Vagina (tissue), 2 donors: ENCODE data around the gene EPN1. TPM values are rescaled to one million over a fixed set of nuclear protein-coding genes. Genes with fewer than 3 reads are reported as not detected.

ENCODE experiments used
- DNase-seq, 2 donors: peaks; one replicate each; pipeline ENCODE4 v3.0.0-alpha.2; 2017; ENCODE audit errors: extremely low spot score in 2 of 2
- H3K27ac ChIP-seq: fragments of 200-600 bp; sonication (generic); one replicate; pipeline ENCODE4 v1.5.1; 2019
- H3K27me3 ChIP-seq: fragments of 200-600 bp; sonication (generic); one replicate; pipeline ENCODE4 v1.5.1; 2019
- H3K36me3 ChIP-seq, 2 donors: fragments of 200-600 bp; sonication (generic); one replicate each; pipeline ENCODE4 v1.5.1; 2017 to 2019
- H3K4me1 ChIP-seq: fragments of 200-600 bp; sonication (generic); one replicate; pipeline ENCODE4 v1.5.1; 2019
- H3K4me3 ChIP-seq, 2 donors: fragments of 200-600 bp; sonication (generic); 1 replicate in 1 of 2; 2 replicates in 1 of 2; pipeline ENCODE4 v1.5.1; 2016 to 2019
- H3K9me3 ChIP-seq: fragments of 200-600 bp; sonication (generic); one replicate; pipeline ENCODE4 v1.5.1; 2019
- POLR2A ChIP-seq, 2 donors: fragments of 450-650 bp; IDR thresholded peaks; one replicate each; pipeline ENCODE4 v1.6.1; 2017; ENCODE audit warnings: antibody characterized with exemption in 2 of 2, mild to moderate bottlenecking in 2 of 2, moderate library complexity in 2 of 2
- POLR2AphosphoS5 ChIP-seq, 2 donors: sonication (generic); formaldehyde crosslinking; IDR thresholded peaks; one replicate each; pipeline ENCODE4 v1.9.0; 2017; ENCODE audit warnings: antibody characterized with exemption in 2 of 2, mild to moderate bottlenecking in 2 of 2, low read depth in 1 of 2; ENCODE audit not compliant: insufficient read depth in 1 of 2
- intact Hi-C: fragments of 100-400 bp; cut with DNase I; formaldehyde crosslinking; loops from one replicate; pipeline ENCODE4 v1.15.1; 2023
- total RNA-seq: library from RNA; depleted of rRNA; stranded (reverse); fragments of >200 nt; gene quantifications from one replicate; pipeline ENCODE4 v1.2.3, GENCODE V29; 2016
- TF ChIP-seq, protein P1 (sequence below), 3 experiments: fragments of 450-650 bp in 2 of 3; fragments of 200-600 bp in 1 of 3; sonication (generic) in 1 of 3; IDR thresholded peaks; one replicate each; pipeline ENCODE4 v1.5.1; 2017 to 2019; ENCODE audit warnings: antibody characterized with exemption in 3 of 3, mild to moderate bottlenecking in 2 of 3, moderate library complexity in 2 of 3

Gene EPN1
- total RNA-seq, 1 donor from 2014 or later = 43.7 TPM

GRCh38 chr19:55667511-55667910 is 7.5 kb upstream of the EPN1 start:
- H3K27ac ChIP-seq = no peak overlapping the region
- DNase-seq = no peak
- H3K4me3 ChIP-seq = no peak overlapping the region
- H3K4me1 ChIP-seq = no peaks in the 10 kb centered on the region
- no peaks in the 10 kb centered on the region for H3K27me3 ChIP-seq
- intact Hi-C loops = loop anchor here (10.0 kb wide), 1 partner anchor 553 kb away; the partner anchor contains the start of gene PPP1R12C
- peaks cover 0 to 79% of the 10 kb centered on the region in 2 donors for H3K36me3 ChIP-seq
- H3K9me3 ChIP-seq = no peaks in the 10 kb centered on the region
- TF ChIP-seq, protein P1, sequence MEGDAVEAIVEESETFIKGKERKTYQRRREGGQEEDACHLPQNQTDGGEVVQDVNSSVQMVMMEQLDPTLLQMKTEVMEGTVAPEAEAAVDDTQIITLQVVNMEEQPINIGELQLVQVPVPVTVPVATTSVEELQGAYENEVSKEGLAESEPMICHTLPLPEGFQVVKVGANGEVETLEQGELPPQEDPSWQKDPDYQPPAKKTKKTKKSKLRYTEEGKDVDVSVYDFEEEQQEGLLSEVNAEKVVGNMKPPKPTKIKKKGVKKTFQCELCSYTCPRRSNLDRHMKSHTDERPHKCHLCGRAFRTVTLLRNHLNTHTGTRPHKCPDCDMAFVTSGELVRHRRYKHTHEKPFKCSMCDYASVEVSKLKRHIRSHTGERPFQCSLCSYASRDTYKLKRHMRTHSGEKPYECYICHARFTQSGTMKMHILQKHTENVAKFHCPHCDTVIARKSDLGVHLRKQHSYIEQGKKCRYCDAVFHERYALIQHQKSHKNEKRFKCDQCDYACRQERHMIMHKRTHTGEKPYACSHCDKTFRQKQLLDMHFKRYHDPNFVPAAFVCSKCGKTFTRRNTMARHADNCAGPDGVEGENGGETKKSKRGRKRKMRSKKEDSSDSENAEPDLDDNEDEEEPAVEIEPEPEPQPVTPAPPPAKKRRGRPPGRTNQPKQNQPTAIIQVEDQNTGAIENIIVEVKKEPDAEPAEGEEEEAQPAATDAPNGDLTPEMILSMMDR (IDR thresholded peaks at IDR 0.05) = no peak
- TF ChIP-seq POLR2AphosphoS5 (IDR thresholded peaks at IDR 0.05; ENCODE audit: insufficient read depth in 1 of 2, low read depth in 1 of 2) (no peak), POLR2A (IDR thresholded peaks at IDR 0.05) (no peak)

- TF ChIP-seq, protein P1 (IDR thresholded peaks at IDR 0.05) = no peak
- TF ChIP-seq POLR2AphosphoS5 (IDR thresholded peaks at IDR 0.05; ENCODE audit: insufficient read depth in 1 of 2, low read depth in 1 of 2) = no peak
- no peak for TF ChIP-seq POLR2A (IDR thresholded peaks at IDR 0.05)
- Histone ChIP-seq H3K27ac (no peak overlapping the region), H3K4me1 (no peaks in the 10 kb centered on the region), H3K27me3 (no peaks in the 10 kb centered on the region), H3K4me3 (no peak overlapping the region), H3K9me3 (no peaks in the 10 kb centered on the region), H3K36me3 (peaks cover 0 to 78% of the 10 kb centered on the region in 2 donors)
- no peak for DNase-seq
- intact Hi-C loops = loop anchor here (10.0 kb wide), 1 partner anchor 553 kb away; the partner anchor contains the start of gene PPP1R12C
These were observed 7.1 kb upstream of the EPN1 start for GRCh38 chr19:55667958-55668357.

DNA sequence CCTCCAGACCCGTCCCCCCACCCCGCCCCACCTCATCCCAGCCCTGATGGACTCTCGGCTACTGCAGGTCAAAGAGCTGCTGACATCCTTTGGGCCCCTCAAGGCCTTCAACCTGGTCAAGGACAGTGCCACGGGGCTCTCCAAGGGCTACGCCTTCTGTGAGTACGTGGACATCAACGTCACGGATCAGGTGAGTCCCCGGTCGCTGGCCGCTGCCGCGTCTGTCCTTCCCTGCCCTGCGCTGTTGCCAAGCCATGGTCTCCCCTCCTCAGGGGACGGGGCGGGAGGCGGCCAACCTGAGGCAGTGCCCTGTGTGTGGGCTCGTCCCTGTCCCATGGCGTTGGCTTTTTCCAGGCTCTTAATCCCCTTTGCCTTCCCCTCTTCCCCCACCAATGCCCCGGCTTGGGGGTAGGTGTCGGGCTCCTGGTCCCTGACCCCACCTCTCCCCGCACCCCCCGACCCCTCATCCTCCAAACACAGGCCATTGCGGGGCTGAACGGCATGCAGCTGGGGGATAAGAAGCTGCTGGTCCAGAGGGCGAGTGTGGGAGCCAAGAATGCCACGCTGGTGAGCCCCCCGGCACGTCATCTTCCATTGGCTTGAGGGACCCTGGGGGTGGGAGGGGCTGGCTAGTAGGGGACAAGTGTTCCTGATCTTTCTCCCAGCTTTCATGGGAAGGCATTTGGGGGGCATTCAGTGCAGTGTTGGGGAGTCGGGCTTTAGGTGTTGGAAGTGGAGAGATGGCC is 6.2 kb upstream of the EPN1 start:
- TF ChIP-seq, protein P1 (IDR thresholded peaks at IDR 0.05) = no peak
- TF ChIP-seq POLR2A (IDR thresholded peaks at IDR 0.05) (no peak), POLR2AphosphoS5 (IDR thresholded peaks at IDR 0.05; ENCODE audit: insufficient read depth in 1 of 2, low read depth in 1 of 2) (no peak)
- no peak for DNase-seq
- Histone ChIP-seq H3K9me3 (no peaks in the 10 kb centered on the region), H3K27me3 (no peaks in the 10 kb centered on the region), H3K36me3 (peaks cover 0 to 73% of the 10 kb centered on the region in 2 donors), H3K4me3 (no peak overlapping the region), H3K4me1 (peaks cover 2% of the 10 kb centered on the region), H3K27ac (no peak overlapping the region)
- intact Hi-C loops = loop anchor here (10.0 kb wide), 1 partner anchor 554 kb away; the partner anchor contains the start of gene PPP1R12C

DNA sequence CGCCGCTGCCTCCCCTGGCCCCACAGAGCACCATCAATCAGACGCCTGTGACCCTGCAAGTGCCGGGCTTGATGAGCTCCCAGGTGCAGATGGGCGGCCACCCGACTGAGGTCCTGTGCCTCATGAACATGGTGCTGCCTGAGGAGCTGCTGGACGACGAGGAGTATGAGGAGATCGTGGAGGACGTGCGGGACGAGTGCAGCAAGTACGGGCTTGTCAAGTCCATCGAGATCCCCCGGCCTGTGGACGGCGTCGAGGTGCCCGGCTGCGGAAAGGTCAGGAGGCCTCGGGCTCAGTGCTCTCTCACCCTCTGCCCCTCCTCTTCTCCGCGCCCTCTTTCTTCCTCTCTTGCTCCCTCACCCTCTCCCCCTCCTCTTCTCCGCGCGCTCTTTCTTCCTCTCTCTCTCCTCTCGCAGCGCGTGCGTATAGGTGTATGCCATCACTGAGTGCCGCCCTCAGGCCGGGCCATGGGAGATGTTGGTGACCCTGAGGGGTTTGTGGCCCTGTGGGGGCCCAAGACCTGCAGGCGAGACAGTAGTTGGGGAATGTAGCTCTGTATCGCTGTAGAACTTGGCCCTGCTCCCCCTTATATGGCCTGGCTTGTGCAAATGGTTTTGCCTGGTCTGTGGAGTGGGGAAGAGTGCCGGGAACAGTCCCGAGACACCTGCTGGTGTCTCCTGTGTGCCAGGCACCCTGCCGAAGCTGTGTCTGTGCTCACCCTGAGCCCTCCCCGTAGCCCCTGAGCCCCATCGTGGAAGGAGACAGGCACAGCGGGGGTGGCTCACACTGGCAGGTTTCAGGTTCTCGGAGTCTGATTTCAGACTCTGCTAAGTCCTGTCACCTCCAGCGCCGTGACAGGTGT is 5.4 kb upstream of the EPN1 start:
- Histone ChIP-seq H3K36me3 (peaks cover 0 to 72% of the 10 kb centered on the region in 2 donors), H3K9me3 (no peaks in the 10 kb centered on the region), H3K27ac (no peak overlapping the region), H3K4me3 (no peak overlapping the region), H3K4me1 (peaks cover 11% of the 10 kb centered on the region), H3K27me3 (no peaks in the 10 kb centered on the region)
- no peak for TF ChIP-seq POLR2A (IDR thresholded peaks at IDR 0.05)
- intact Hi-C loops = loop anchor here (10.0 kb wide), 1 partner anchor 555 kb away; the partner anchor contains the start of gene PPP1R12C
- no peak for DNase-seq

DNA sequence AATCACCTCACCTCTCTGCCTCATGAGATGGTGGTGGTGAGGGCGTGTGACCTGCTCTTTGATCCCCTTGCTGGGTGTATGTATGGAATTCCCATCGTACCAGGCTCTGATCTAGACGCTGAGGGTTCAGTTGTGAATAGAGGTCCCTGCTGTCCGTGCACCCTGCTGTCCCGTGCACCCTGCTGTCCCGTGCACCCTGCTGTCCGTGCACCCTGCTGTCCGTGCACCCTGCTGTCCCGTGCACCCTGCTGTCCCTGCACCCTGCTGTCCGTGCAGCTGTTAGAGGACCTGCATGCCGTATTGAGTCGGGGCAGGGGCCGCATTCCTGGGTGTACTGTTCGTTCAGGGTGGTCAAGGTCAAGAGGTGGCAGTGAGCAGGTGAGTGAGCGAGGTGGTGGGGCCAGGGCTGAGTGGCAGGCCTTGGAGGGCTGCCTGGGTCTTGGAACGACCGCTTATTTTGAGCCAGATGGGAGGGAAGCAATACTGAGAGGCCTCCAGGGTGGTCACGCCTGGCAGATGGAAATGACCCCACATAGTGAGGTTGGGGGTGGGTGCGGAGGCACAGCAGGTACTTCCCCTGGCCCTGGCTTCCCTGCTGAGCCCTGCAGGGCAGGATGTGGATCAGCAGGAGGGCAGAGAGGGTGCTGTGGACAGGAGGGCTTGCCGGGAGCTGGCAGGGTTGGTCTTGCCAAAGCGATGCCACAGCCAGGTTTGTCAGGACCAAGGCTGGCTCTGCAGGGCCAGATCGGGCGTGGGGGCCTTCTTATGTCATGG is 4.6 kb upstream of the EPN1 start:
- Histone ChIP-seq H3K27ac (no peak overlapping the region), H3K9me3 (no peaks in the 10 kb centered on the region), H3K4me1 (peaks cover 13% of the 10 kb centered on the region), H3K36me3 (peaks cover 0 to 68% of the 10 kb centered on the region in 2 donors), H3K27me3 (no peaks in the 10 kb centered on the region), H3K4me3 (no peak overlapping the region)
- peak; percentile 95 to 100 for DNase-seq
- no peak for TF ChIP-seq POLR2A (IDR thresholded peaks at IDR 0.05)
- no peak for TF ChIP-seq POLR2AphosphoS5 (IDR thresholded peaks at IDR 0.05; ENCODE audit: insufficient read depth in 1 of 2, low read depth in 1 of 2)
- TF ChIP-seq, protein P1 (IDR thresholded peaks at IDR 0.05) = no peak
- intact Hi-C loops = no loop called here
